Naive thymus-derived CD4-positive, alpha-beta T cell (primary cell): ENCODE measurements around the gene ASAP2. TPM values are rescaled to one million over a fixed set of nuclear protein-coding genes. Genes with fewer than 3 reads are reported as not detected.

Experiments used
- ATAC-seq: fragments of 150-1000 bp; cut with Tn5 transposase; 2 replicates; pipeline ENCODE4 v1.10.0; 2021; ENCODE audit warnings: mild to moderate bottlenecking, moderate library complexity
- CTCF ChIA-PET: fragments of 350-600 bp; sonication (Branson Sonifier 250); formaldehyde crosslinking; loops from one replicate; lab custom pipeline; 2021; ENCODE audit warnings: antibody characterized with exemption; lab: Charles Lee
- POLR2A ChIA-PET: fragments of 350-600 bp; sonication (Branson Sonifier 250); formaldehyde crosslinking; loops from one replicate; lab custom pipeline; 2021; ENCODE audit warnings: antibody characterized with exemption, inconsistent platforms; lab: Charles Lee
- DNase-seq, 9 donors: peaks; one replicate each; pipeline versions ENCODE4 v3.0.0 to v3.0.0-alpha.2; 2020 to 2022; ENCODE audit warnings: mixed read lengths in 1 of 9
- H3K27ac ChIP-seq: one replicate; pipeline ENCODE4 v1.7.0; 2013; ENCODE audit warnings: mild to moderate bottlenecking, low read depth, low read length, moderate library complexity
- H3K27me3 ChIP-seq, 2 donors: one replicate each; pipeline ENCODE4 v1.7.0; 2013; ENCODE audit warnings: low read length in 2 of 2, mild to moderate bottlenecking in 2 of 2, moderate library complexity in 2 of 2; ENCODE audit not compliant: control insufficient read depth in 2 of 2, insufficient read depth in 2 of 2
- H3K36me3 ChIP-seq, 3 experiments: 1 replicate in 2 of 3; 2 replicates in 1 of 3; pipeline ENCODE4 v1.7.0; 2013; ENCODE audit warnings: low read length in 3 of 3, mild to moderate bottlenecking in 3 of 3, moderate library complexity in 1 of 3; ENCODE audit not compliant: insufficient read depth in 3 of 3, control insufficient read depth in 2 of 3
- H3K4me1 ChIP-seq, 2 donors: one replicate each; pipeline ENCODE4 v1.7.0; 2013; ENCODE audit warnings: low read length in 2 of 2, mild to moderate bottlenecking in 2 of 2, moderate library complexity in 1 of 2; ENCODE audit not compliant: control insufficient read depth in 2 of 2, insufficient read depth in 2 of 2
- H3K4me3 ChIP-seq: 2 replicates; pipeline ENCODE4 v1.7.0; 2013; ENCODE audit warnings: mild to moderate bottlenecking, low read length
- H3K9me3 ChIP-seq, 3 experiments: 1 replicate in 2 of 3; 2 replicates in 1 of 3; pipeline ENCODE4 v1.7.0; 2013; ENCODE audit warnings: low read length in 3 of 3; ENCODE audit not compliant: control insufficient read depth in 2 of 3
- H3K27ac Mint-ChIP-seq, 9 donors: one replicate each; pipeline ENCODE4 v1.8.0; 2020 to 2022; ENCODE audit warnings: mixed read lengths in 9 of 9, mild to moderate bottlenecking in 8 of 9, moderate library complexity in 5 of 9, inconsistent platforms in 2 of 9
- H3K27me3 Mint-ChIP-seq, 5 donors: one replicate each; pipeline ENCODE4 v1.8.0; 2021 to 2022; ENCODE audit warnings: mixed read lengths in 5 of 5, mild to moderate bottlenecking in 1 of 5
- H3K36me3 Mint-ChIP-seq, 5 donors: one replicate each; pipeline ENCODE4 v1.8.0; 2020 to 2022; ENCODE audit warnings: mixed read lengths in 5 of 5, mild to moderate bottlenecking in 3 of 5, inconsistent platforms in 1 of 5
- H3K4me1 Mint-ChIP-seq, 7 donors: one replicate each; pipeline ENCODE4 v1.8.0; 2020 to 2022; ENCODE audit warnings: mixed read lengths in 7 of 7, mild to moderate bottlenecking in 3 of 7, inconsistent platforms in 1 of 7
- H3K4me3 Mint-ChIP-seq, 10 donors: one replicate each; pipeline ENCODE4 v1.8.0; 2020 to 2022; ENCODE audit warnings: mild to moderate bottlenecking in 10 of 10, mixed read lengths in 10 of 10, moderate library complexity in 6 of 10, inconsistent platforms in 2 of 10
- H3K9me3 Mint-ChIP-seq, 11 donors: one replicate each; pipeline ENCODE4 v1.8.0; 2020 to 2022; ENCODE audit warnings: mixed read lengths in 11 of 11, mild to moderate bottlenecking in 4 of 11, inconsistent platforms in 1 of 11, moderate library complexity in 1 of 11
- intact Hi-C, 2 donors: fragments of 100-400 bp; cut with micrococcal nuclease; formaldehyde crosslinking; loops; one replicate each; pipeline ENCODE4 v1.15.1; 2023
- polyA plus RNA-seq, 2 donors: library from polyadenylated mRNA; unstranded; fragments of 300-500 nt; fragmentation: Illumina TruSeq; gene quantifications; one replicate each; pipeline ENCODE4 v1.2.3, GENCODE V29; 2021
- total RNA-seq, 6 experiments: library from RNA in 5 of 6; stranded (reverse) in 5 of 6; gene quantifications; 1 replicate in 5 of 6; 2 replicates in 1 of 6; pipeline ENCODE4 v1.2.3 and lab custom pipeline; 2021 to 2026

ASAP2 gene
- total and polyA plus RNA-seq, 7 experiments from 2014 or later, result 0.10 to 1.2 (median 0.45) TPM; not detected in 4

DNA sequence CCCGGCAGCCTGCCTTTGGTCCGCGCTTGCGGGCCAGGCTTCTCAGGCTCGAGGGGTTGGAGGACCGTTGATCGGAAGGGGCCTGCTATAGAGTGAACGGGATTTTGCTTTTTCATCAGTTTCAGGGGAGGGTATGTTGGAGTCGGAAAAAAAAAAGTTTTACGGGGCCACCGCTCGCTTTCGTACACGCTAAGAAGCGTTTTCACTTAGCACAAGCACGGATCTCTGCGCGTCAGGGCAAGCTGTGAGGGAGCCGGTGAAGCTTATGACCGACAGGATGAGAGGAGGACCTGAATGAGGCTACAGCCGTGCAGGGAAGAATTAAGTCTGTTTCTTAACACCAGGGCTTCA is 217.3 kb downstream of the ASAP2 start:
- peak in 2 of 9 donors; percentile 19 to 46 for DNase-seq
- no peaks in the 10 kb centered on the region for H3K9me3 Mint-ChIP-seq
- peaks cover 19 to 40% (median 28%) of the 10 kb centered on the region in 7 donors for H3K4me1 Mint-ChIP-seq
- H3K27me3 Mint-ChIP-seq, result no peaks in the 10 kb centered on the region
- intact Hi-C loops, result loop anchor here (1.0 to 10.0 kb wide), 15 partner anchors 50 to 1731 kb away; partner anchors contain the start of genes ADAM17 (in 2 of the 2), HPCAL1 (in 2 of the 2), IAH1 (in 2 of the 2) and KIDINS220 (in 2 of the 2)
- Histone ChIP-seq H3K36me3 (peaks cover 0 to 8% (median 0%) of the 10 kb centered on the region in 3 experiments), H3K9me3 (no peaks in the 10 kb centered on the region), H3K4me1 (peaks cover 22 to 24% of the 10 kb centered on the region in 2 donors), H3K4me3 (peak overlapping the region; percentile 90), H3K27ac (peak overlapping the region; percentile 84), H3K27me3 (no peaks in the 10 kb centered on the region)
- CTCF ChIA-PET, result no interaction called here
- H3K36me3 Mint-ChIP-seq, result peaks cover 0 to 7% (median 3%) of the 10 kb centered on the region in 5 donors
- POLR2A ChIA-PET, result interaction anchor here (0.6 to 2.1 kb wide), 7 partner anchors 47 to 742 kb away, joined by 3 to 11 read pairs (median 5); partner anchors contain the start of genes ADAM17 and ID2
- peak; percentile 15 for ATAC-seq
- peak overlapping the region in 5 of 9 donors; percentile 82 to 97 (median 93) for H3K27ac Mint-ChIP-seq
- H3K4me3 Mint-ChIP-seq, result no peak overlapping the region

DNA sequence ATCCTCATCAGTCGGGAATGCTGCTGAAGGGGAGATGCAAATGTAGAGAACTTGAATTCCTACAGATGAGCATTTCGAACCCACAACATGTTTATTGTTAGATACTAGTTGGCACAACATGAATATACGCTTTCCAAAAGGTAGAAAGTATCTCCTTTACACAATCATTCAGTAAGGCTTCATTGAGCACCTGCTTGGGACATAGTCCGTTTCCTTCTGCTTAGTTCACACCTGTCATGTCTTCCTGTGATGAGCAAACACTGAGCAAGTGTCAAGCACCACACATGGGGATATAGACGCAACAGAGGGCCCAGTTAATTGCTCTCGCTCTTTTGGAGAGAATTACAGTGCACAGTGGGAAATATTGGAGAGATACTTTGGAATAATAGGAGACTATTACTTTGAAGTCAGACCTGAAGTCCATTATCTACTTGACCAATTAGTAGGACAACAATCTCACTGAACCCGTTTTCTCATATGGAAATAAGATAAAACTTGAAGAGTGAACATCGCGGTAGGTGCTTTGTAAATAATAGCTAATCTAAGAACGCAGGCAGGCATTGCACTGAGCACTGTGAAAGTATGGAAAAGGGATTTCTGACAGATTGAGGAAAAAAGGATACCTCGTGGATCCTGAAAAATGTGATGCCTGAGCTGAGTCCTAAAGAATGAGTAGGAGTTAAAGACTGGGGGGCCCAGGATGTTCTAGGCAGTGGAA is 218.0 kb downstream of the ASAP2 start:
- Mint-ChIP-seq H3K9me3 (no peaks in the 10 kb centered on the region), H3K4me1 (peaks cover 19 to 34% (median 26%) of the 10 kb centered on the region in 7 donors), H3K4me3 (no peak overlapping the region), H3K36me3 (peaks cover 0 to 7% (median 4%) of the 10 kb centered on the region in 5 donors), H3K27ac (peak overlapping the region in 4 of 9 donors; percentile 82 to 95 (median 90)), H3K27me3 (no peaks in the 10 kb centered on the region)
- no peaks in the 10 kb centered on the region for H3K9me3 ChIP-seq
- intact Hi-C loops, result loop anchor here (5.0 to 10.0 kb wide), 7 partner anchors 358 to 1730 kb away; partner anchors contain the start of genes KIDINS220 (in 2 of the 2), SLC66A3 (in 2 of the 2), KLF11 (in 1 of the 2) and MBOAT2 (in 1 of the 2)
- POLR2A ChIA-PET, result interaction anchor here (0.6 to 1.3 kb wide), 4 partner anchors 43 to 696 kb away, joined by 3 read pairs; no protein-coding TSS in a partner anchor
- peak overlapping the region; percentile 84 for H3K27ac ChIP-seq
- peaks cover 0 to 11% (median 0%) of the 10 kb centered on the region in 3 experiments for H3K36me3 ChIP-seq
- DNase-seq (no peak), ATAC-seq (no peak)
- peaks cover 22 to 23% of the 10 kb centered on the region in 2 donors for H3K4me1 ChIP-seq
- CTCF ChIA-PET, result no interaction called here
- H3K27me3 ChIP-seq, result no peaks in the 10 kb centered on the region
- H3K4me3 ChIP-seq, result peak overlapping the region; percentile 90

DNA sequence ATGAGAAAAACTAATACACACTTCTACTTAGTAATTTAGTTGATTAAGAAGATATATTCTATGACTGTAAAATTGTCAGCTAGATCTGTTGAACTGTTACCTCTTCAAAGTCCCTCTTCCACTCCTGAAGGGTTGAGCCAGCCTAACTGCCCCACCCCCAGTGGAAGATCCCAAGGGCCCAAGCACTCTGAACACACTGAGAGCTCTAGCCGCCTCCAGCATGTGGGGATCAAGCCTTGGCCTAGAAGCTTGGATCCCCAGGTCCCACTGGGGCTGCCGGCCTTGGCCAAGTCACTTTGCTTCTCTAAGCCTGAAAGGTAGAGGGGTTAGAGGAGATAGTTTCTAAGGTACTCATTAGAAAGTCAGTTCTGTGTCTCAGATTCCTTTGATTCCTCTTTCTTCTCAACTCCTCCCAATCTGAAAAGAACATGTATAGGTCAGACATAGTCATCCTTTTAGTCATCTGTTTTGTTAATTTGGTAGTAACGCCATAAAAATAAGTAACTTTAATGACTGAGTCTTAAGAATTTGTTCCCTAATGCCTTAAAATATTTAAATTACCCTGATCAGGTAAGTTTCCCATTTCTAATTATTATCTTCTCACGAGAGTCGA is 222.5 kb downstream of the ASAP2 start:
- Mint-ChIP-seq H3K27ac (no peak overlapping the region), H3K9me3 (no peaks in the 10 kb centered on the region), H3K27me3 (no peaks in the 10 kb centered on the region), H3K4me3 (no peak overlapping the region), H3K4me1 (peaks cover 0 to 19% (median 0%) of the 10 kb centered on the region in 7 donors), H3K36me3 (peaks cover 9 to 43% (median 23%) of the 10 kb centered on the region in 5 donors)
- peaks cover 7 to 12% of the 10 kb centered on the region in 2 donors for H3K4me1 ChIP-seq
- H3K27me3 ChIP-seq, result no peaks in the 10 kb centered on the region
- H3K27ac ChIP-seq, result no peak overlapping the region
- ATAC-seq (no peak), DNase-seq (no peak)
- H3K9me3 ChIP-seq, result no peaks in the 10 kb centered on the region
- ChIA-PET CTCF (interaction anchor here (1.2 kb wide), 1 partner anchor 12 kb away, joined by 3 read pairs; no protein-coding TSS in a partner anchor), POLR2A (no interaction called here)
- no peak overlapping the region for H3K4me3 ChIP-seq
- intact Hi-C loops, result loop anchor here (10.0 kb wide), 2 partner anchors 1016 to 1726 kb away; partner anchors contain the start of genes SLC66A3 (in 2 of the 2) and ODC1 (in 1 of the 2)
- H3K36me3 ChIP-seq, result peaks cover 4 to 44% (median 13%) of the 10 kb centered on the region in 3 experiments

DNA sequence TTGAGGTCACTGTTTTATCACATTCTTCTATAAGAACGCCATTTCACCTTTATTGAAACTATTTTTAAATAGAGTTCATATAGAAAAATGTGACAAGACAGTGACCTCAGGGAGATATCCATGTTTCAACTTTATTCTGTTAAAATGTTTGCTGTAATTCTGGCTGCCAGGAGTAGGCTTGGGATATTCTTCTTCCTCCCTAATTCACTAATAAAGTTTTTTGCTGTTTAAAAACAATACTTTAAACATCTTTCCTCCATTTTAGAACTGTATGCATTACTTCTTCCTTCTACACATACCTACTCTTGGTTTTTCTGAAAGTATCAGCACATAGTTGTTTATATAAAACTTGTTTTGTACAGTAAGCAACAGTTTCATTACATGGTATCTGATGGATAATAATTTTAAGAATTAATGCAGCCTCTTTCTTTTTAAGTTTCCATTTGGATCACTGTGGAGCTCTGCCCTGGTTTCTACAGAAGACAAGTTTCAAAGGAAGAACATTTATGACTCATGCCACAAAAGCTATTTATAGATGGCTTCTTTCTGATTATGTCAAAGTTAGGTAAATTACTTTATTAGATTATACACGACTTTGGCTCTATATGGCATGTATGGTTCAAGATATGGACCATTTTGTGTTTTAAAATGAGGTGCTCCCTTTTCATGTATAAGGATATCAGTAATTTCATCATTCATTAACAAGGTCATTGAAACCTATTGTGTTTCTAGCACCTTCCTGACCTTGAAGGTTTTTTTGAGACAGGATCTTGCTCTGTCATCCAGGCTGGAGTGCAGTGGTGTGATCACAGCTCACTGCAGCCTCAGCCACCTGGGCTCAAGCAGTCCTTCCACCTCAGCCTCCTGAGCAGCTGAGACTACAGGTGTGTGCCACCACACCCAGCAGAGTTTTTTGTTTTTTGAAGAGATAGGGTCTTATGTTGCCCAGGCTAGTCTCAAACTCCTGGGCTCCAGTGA is 224.0 kb downstream of the ASAP2 start:
- no peak overlapping the region for H3K4me3 ChIP-seq
- peak overlapping the region in 2 of 9 donors; percentile 6 to 27 for H3K27ac Mint-ChIP-seq
- DNase-seq (no peak), ATAC-seq (no peak)
- POLR2A ChIA-PET, result interaction anchor here (1.2 kb wide), 1 partner anchor 43 kb away, joined by 3 read pairs; no protein-coding TSS in a partner anchor
- peaks cover 0 to 17% (median 0%) of the 10 kb centered on the region in 7 donors for H3K4me1 Mint-ChIP-seq
- intact Hi-C loops, result no loop called here
- no peak overlapping the region for H3K27ac ChIP-seq
- no peaks in the 10 kb centered on the region for H3K4me1 ChIP-seq
- peaks cover 14 to 53% (median 32%) of the 10 kb centered on the region in 5 donors for H3K36me3 Mint-ChIP-seq
- H3K27me3 Mint-ChIP-seq, result no peaks in the 10 kb centered on the region
- H3K4me3 Mint-ChIP-seq, result no peak overlapping the region
- no peaks in the 10 kb centered on the region for H3K27me3 ChIP-seq
- peaks cover 4 to 55% (median 13%) of the 10 kb centered on the region in 3 experiments for H3K36me3 ChIP-seq
- H3K9me3 ChIP-seq, result no peaks in the 10 kb centered on the region
- no peaks in the 10 kb centered on the region for H3K9me3 Mint-ChIP-seq
- CTCF ChIA-PET, result no interaction called here

DNA sequence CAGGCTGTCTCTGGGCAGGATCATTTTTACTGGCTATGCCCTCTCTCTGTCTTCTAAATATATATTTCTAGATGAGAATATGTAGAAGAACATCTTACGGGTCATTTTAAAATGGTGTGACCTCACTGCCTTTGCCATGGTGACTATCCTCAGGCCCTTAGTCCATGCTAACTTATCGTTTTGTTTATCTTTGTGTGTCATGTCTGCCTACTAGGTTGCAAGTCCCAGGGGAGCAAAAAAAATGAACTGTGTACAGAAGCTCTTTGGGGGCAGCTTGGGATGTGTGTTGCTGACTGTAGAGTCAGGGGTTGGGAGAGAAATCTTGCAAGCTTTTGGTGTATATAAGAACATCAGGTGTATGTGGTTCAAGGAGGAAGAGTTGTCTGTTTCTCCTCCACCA is 227.9 kb downstream of the ASAP2 start:
- CTCF ChIA-PET, result no interaction called here
- Mint-ChIP-seq H3K36me3 (peaks cover 15 to 73% (median 48%) of the 10 kb centered on the region in 5 donors), H3K4me3 (no peak overlapping the region), H3K27me3 (no peaks in the 10 kb centered on the region), H3K9me3 (no peaks in the 10 kb centered on the region), H3K27ac (peak overlapping the region in 1 of 9 donors; percentile 48), H3K4me1 (peaks cover 0 to 14% (median 0%) of the 10 kb centered on the region in 7 donors)
- ATAC-seq (no peak), DNase-seq (no peak)
- H3K27me3 ChIP-seq, result no peaks in the 10 kb centered on the region
- intact Hi-C loops, result no loop called here
- H3K4me3 ChIP-seq, result no peak overlapping the region
- H3K27ac ChIP-seq, result no peak overlapping the region
- POLR2A ChIA-PET, result interaction anchor here (0.7 kb wide), 2 partner anchors 16 to 57 kb away, joined by 3 to 8 read pairs; no protein-coding TSS in a partner anchor
- H3K4me1 ChIP-seq, result no peaks in the 10 kb centered on the region
- H3K36me3 ChIP-seq, result peaks cover 7 to 73% (median 13%) of the 10 kb centered on the region in 3 experiments
- H3K9me3 ChIP-seq, result no peaks in the 10 kb centered on the region
